ENCODE results near the gene BRD9.
"Not testable (repeated sequence)": the region's sequence is repeated elsewhere in the genome, so short reads cannot be mapped to it uniquely, and the experiment has no call there.

The BRD9 gene

DNA sequence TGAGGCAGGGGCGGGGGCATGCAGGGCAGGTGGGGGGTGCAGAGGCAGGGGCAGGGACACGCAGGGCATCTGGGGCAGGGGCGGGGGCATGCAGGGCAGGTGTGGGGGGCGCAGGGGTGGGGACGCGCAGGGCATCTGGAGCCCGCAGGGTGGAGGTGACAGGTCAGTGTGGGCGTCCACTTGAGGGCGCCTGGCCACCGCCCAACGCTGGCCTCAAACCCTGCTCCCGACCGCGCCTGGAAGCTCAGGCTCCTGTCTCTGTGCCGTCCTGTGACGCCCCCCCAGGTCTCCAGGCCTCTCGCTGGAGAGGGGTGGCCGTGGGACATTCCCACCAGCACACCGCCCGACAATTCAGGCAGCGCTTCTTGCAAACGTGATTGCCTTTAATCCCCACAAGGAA lies 48.7 kb downstream of the BRD9 start:
- DNase-seq: not testable (repeated sequence)

DNA sequence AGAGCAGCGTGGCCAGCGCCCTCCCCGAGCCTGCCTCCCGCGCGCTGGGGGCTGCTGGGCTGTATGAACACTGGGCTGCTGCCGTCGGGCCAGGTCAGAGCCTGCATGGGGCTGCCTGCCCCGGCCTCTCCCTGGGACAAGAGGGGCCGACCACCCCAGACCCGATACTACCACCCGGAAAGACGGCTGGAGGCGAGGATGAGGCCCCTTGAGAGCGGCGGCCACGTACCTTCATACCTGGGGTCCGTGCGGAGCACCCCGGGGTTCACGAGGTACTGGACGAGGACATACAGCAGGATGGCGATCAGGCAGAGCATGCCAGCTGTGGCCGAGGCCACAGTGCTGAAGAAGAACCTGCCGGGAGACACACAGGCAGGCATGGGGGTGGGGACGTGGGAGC lies 49.2 kb downstream of the BRD9 start:
- DNase-seq: not testable (repeated sequence)

DNA sequence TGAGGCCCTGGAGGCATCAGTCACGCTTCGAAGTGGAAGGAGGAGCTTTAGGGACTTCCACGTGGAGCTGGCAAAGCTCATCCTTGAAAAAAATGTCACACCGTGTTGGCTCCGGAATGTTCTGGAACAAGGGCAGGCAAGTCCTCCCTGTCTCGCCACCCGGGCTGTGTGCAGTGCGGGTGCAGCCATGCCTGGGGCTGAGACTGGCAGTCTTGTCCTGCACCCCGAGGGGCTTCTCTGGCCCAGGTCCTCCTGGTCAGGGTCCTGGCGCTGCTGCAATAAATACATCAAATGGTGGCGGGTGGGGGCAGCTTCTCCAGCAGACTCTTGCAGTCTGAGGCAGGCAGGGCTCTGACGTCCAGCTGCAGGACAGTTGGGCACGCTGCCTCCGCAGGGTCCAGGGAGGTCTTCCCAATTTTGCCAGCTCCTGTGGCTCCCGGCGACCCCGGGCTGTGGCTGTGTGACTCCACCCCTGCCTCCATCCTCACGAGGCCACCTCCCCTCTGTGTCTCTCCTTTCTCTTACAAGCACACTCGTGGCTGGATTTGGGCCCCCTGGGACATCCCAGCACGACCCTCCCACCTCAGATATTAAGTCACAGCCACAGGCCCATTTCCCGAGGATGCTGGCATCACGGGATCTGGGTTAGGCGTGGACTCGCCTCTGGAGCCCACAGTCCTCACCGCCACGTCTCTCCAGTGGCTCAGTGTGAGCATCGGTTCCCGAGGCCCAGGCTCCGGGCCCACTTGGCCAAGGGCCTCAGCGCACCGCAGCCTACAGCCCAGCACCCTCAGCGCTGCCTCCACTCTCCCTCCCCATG lies 50.0 kb downstream of the BRD9 start:
- DNase-seq: not testable (repeated sequence)

DNA sequence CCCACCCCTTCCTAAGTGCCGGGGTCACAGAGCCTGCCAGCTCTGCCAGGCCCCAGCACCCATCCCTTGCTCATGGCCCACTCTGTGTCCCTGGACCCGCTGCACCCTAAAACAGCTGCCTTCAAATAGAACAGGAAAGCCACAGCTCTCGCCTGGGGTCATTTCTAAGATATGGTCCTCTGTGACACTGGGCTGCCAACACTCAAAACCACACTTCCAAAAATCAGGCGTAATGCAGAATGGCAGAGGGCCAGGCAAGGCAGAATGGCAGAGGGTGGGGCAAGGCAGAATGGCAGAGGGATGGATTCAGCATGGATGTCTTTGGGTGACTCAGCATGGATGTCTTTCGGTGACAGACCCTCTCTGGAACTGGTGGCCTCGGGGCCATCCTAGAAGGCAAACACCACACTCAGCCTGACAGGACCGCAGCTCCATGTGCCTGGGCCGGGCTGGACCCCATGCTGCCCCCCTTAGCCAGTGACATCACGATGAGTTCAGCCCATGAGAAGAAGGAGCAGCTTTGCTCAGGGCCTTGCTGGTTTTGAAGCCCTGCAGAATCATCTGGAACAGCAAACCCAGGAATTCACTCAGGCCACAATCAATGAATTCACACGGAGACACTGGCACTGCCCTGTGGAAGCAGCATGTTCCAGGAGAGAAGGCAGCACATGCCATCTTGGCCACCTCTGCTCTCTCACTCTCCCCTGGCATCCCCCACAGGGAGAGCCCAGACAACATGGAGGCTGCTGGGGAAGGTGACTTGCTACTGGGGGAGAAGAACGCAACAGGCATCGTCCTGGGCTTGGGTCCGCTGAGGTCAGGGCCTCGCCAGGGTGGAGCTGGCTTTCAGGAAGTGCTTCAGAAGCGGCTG lies 50.8 kb downstream of the BRD9 start:
- DNase-seq: not testable (repeated sequence)

DNA sequence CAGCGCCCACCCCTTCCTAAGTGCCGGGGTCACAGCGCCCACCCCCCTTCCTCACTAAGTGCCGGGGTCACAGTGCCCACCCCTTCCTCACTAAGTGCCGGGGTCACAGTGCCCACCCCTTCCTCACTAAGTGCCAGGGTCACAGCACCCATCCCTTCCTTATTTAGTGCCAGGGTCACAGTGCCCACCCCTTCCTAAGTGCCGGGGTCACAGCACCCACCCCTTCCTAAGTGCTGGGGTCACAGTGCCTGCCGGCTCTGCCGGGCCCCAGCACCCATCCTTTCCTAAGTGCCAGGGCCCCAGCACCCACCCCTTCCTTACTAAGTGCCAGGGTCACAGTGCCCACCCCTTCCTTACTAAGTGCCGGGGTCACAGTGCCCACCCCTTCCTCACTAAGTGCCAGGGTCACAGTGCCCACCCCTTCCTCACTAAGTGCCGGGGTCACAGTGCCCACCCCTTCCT lies 51.6 kb downstream of the BRD9 start:
- not testable (repeated sequence) for DNase-seq

DNA sequence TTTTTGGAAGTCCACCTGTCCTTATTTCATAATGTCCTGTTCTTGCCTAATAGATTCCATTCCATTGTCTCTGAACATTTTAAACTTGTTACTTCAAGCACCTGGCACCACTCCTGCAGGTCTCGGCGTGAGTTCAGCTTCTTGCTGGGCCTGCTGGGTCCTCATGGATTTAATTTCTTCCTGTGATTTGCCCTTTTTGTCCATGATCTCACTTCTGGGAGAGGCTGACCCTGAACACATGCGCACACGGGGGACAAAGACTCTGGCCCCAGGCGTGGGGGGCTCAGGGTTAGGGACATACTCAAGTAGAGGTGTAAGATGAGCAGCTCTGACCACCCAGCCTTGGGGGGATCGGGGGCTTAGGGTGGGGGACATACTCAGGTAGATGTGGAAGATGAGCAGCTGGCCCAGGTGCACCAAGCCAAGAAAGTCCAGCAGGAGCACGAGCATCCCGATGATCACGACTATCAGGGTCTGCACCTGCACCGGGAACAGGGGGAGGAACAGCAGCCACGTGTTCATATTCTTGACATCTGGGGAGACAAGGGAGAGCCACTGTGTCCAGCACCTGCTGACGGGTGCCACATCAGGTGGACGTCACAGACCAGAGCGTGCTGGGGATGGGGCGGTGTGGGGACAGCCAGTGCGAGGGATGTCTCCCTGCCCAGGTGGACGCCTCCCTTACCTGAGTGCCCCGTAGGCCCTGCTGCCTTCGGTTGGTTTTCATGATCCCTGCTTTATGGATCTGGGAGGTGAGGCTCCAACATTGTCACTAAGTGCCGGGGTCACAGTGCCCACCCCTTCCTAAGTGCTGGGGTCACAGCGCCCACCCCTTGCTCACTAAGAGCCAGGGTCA lies 52.3 kb downstream of the BRD9 start:
- not testable (repeated sequence) for DNase-seq

DNA sequence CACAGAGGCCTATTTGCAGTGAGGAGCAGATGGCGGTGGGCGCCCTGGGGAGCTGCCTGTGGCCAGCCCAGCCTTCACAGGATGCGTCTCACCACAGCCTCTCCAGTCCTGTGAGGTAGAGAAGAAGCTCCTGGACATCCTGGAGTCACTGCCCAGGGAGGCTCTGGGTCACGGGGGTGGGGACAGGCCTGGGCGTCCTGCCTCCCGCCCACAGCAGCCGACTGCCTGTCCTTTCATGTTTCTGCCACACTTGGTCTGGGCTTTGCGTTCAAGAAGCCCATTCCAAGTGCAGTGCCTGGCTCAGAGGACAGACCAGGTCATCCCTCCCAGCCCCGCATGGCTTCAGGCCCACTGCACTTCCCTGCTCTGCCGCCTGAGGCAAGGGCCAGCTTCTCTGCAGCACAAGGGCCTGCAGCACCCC lies 54.2 kb downstream of the BRD9 start:
- DNase-seq: not testable (repeated sequence)

DNA sequence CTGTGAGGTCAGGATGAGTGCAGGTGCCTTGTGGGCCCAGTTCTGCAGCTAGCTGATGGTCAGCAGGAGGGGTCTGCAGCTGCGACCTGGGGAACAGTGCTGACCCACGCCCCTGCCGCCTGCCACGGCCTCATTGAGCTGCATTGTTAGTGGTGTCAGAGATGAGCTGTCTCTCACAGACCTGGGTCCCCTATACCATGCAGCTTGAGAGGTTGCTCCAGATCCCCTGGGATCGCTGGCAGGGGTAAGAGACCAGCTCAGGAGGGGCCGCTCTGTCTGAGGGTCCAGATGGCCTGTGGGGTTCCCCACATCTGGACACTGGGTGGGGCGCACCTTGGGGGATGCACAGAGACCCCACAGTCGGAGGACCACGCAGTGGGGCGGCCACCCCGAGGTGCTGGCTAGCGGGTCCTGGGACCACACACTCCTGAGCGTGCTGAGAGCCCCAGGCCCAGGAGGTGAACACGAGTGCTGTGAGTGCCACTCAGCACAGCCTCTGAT lies 54.9 kb downstream of the BRD9 start:
- not testable (repeated sequence) for DNase-seq

DNA sequence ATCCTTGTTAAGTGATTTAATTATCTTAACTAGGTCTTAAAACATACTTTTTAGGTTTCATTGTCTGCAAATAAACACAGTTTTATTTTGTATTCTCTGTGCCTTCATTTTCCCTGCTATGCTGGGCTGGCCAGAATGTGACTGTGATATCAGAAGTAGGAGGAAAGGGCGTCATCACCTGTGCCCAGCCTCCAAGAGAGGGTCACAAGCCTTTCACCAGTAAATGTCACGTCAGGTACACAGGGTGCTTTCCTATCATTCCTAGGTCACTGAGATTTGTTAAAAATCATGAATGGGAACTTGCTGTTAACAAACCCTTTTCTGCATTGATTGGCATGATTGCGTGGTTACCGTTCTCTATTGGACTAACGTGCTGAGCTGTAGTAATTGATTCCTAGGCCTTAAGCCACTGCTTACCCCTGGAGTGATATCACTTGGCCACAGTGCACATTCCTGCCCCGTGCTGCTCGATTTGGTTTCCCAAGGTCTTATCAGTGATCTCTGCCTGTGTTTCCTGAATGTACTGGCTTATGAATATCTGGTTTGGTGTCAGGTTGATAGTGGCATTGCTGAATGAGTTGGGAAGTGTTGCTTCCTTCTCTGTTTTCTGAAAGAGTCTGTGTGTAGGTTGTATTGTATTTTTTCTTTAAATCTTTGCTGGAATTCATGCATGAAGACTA lies 56.5 kb downstream of the BRD9 start:
- not testable (repeated sequence) for DNase-seq

DNA sequence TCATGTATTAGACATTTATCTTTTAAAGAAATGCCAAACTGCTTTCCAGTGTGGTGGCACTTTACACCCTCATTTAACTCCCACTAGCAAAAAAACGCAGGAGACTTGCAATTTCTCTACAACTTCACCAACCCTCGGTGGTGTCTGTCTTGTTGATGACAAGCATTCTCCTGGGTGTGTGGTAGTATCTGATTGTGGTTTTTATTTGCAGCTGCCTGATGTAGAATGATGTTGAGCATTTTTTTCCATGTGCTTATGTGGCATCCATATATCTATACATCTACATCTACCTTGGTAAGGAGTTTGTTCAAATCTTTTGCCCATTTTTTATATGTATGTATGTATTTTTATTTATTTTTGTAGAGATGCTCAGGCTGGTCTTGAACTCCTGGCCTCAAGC lies 58.6 kb downstream of the BRD9 start:
- DNase-seq: not testable (repeated sequence)

DNA sequence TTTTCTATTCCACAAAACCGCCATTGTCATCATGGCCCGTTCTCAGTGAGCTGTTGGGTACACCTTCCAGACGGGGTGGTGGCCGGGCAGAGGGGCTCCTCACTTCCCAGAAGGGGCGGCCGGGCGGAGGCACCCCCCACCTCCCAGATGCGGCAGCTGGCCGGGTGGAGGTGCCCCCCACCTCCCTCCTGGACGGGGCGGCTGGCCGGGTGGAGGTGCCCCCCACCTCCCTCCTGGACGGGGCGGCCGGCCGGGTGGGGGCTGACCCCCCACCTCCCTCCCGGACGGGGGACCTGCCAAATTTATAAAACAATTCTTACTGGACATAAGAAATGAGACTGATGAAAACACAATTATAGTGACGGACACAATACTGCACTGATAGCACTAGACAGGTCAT lies 64.4 kb downstream of the BRD9 start:
- not testable (repeated sequence) for DNase-seq

DNA sequence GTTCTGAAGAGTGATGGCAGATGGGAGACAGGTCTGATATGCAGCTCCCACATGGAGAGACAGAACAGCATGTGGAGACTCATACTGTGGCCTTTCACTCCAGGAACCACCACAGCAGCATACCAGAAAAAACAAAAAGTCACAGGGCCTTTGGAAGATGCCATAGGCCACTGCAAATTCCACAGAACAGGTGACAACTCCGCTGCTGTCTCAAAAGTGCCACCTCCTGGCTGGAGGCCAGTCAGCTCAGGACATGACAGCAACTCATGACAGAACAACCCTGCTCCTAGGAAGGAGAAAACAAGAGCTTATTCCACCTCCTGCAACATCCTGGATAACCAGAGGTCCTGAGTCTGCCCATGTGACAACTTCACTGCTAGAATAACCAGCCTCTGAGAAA lies 67.1 kb downstream of the BRD9 start:
- not testable (repeated sequence) for DNase-seq

DNA sequence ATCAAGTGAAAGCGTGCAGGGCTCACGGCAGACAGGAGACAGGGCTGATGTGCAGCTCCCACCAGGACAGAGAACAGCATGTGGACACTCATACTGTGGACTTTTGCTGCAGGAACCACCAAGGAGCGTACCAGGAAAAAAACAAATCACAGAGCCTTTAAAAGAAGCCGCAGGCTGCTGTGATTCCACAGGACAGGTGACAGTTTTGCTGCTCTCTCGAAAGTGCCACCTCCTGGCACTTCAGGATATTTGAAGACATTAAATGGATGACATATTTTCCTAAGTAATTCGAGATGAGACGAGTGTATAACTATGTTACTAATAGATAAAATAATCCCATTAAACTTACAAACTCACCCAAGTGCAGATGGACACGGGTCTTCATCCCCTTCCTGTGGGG lies 71.1 kb downstream of the BRD9 start:
- no peak for DNase-seq

DNA sequence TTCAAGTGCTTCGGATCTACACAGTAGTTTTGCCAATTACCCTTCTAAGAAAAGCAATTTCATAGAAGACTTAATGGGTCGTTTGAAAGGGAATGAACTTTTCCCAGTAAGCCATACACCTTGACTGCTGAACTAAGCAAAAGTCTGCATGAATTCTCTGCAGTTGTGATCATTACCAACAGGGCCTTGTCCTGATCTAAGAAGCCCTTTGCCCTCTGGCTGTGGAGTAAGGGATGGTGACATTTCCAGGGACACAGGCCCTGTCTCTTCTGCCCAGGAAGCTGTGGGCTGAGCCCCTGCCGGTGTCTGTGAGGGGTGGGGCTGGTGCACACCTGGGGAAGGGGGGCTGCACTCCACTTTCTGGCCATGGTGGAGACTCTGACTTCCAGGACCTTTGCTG lies 72.4 kb downstream of the BRD9 start:
- DNase-seq: no peak

DNA sequence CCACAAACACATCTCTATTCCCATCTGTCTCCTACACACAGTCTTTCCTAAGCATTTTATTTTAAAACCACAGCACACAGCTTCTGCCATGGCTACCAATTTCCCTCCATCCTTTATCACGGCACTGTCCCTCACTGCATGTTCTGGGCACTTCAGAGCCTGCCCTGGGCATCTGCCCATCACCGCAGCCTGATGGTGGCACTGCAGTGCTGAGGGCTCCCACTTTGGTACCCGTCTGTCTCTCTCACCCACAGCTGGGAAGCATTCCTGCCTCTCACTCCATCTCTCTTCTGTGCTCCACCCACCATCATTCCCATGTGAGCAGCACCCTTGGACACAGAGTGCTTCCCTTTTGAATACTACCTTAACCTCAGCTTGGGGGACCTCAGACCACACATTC lies 73.5 kb downstream of the BRD9 start:
- no peak for DNase-seq

DNA sequence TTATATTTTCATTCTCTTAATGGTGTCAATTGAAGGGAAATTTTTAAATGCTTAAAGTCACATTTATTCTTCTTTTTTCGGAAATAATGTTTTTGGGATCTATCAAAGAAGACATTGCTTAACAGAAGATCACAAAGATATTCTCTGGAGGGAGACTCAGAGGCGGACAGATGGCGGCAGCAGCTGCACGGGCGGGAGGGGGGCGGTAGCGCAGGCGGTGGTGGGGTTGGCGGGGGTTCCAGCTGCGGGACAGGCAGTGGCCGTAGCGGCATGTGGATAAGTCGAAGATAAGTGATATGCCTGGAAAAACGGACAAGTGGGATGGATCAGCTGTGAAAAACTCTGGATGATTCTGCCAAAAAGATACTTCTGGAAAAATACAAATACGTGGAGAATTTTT lies 76.4 kb downstream of the BRD9 start:
- no peak for DNase-seq

DNA sequence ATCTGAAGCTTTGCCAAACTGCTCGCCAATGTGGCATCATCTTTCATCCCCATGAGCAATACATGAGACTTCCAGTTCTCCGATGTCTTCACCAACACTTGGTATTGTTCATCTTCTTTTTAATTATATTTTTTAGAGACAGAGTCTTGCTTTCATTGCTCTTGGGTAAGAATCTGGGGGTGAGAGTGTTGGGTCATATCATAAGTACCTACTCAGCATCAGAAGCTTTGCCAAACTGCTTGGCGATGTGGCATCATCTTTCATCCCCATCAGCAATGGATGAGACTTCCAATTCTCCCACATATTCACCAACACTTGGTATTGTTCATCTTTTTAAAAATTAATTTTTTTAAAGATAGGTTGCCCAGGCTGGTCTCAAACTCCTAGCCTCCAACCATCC lies 77.2 kb downstream of the BRD9 start:
- DNase-seq: no peak
